H1 (cell line): ENCODE data around the gene KRTAP12-4. TPM values are rescaled to one million over a fixed set of nuclear protein-coding genes. Genes with fewer than 3 reads are reported as not detected.

ENCODE experiments used
- CTCF ChIA-PET: fragments of 300-600 bp; sonication (Branson Sonifier 250); formaldehyde crosslinking; loops from one replicate; lab custom pipeline; 2021; ENCODE audit not compliant: partially characterized antibody; lab: Charles Lee
- POLR2A ChIA-PET: fragments of 300-600 bp; sonication (Branson Sonifier 250); formaldehyde crosslinking; loops from one replicate; lab custom pipeline; 2021; ENCODE audit warnings: inconsistent platforms; ENCODE audit not compliant: partially characterized antibody; lab: Charles Lee
- DNase-seq, 2 experiments: peaks; one replicate each; pipeline versions ENCODE4 v3.0.0 to v3.0.0-alpha.2; 2010 to 2022; ENCODE audit warnings: low spot score in 2 of 2, low read depth in 1 of 2, mixed read lengths in 1 of 2
- FAIRE-seq: peaks from 2 replicates; lab custom pipeline; 2011; peaks lifted over from hg19 to GRCh38; lab: Jason Lieb, UNC
- H2AFZ ChIP-seq: 2 replicates; pipeline ENCODE4 v1.8.1; 2012; ENCODE audit warnings: low read length, inconsistent platforms
- H2AK5ac ChIP-seq: 2 replicates; pipeline ENCODE4 v1.6.1; 2013; ENCODE audit warnings: low read depth, low read length
- H2BK120ac ChIP-seq: replicated peaks from 2 replicates; pipeline ENCODE3; 2013; ENCODE audit warnings: low read depth, low read length, inconsistent platforms
- H2BK12ac ChIP-seq: 2 replicates; pipeline ENCODE4 v1.6.1; 2013; ENCODE audit warnings: low read depth, low read length
- H2BK15ac ChIP-seq: 2 replicates; pipeline ENCODE4 v1.6.1; 2013; ENCODE audit warnings: low read length
- H2BK20ac ChIP-seq: 2 replicates; pipeline ENCODE4 v1.6.1; 2013; ENCODE audit warnings: low read length
- H2BK5ac ChIP-seq: 2 replicates; pipeline ENCODE4 v1.6.1; 2013; ENCODE audit warnings: low read depth, low read length
- H3K14ac ChIP-seq: 2 replicates; pipeline ENCODE4 v1.6.1; 2013; ENCODE audit warnings: inconsistent platforms; ENCODE audit not compliant: insufficient read length
- H3K18ac ChIP-seq: 2 replicates; pipeline ENCODE4 v1.6.1; 2013; ENCODE audit warnings: low read length; ENCODE audit errors: extremely low read depth
- H3K23ac ChIP-seq: 2 replicates; pipeline ENCODE4 v1.6.1; 2013; ENCODE audit warnings: inconsistent platforms; ENCODE audit not compliant: insufficient read length
- H3K23me2 ChIP-seq: 2 replicates; pipeline ENCODE4 v1.6.1; 2013; ENCODE audit warnings: low read depth, low read length
- H3K27ac ChIP-seq: 2 replicates; pipeline ENCODE4 v1.6.1; 2011; ENCODE audit warnings: low read depth, low read length, inconsistent platforms
- H3K27me3 ChIP-seq, 4 experiments: replicated peaks in 1 of 4; 1 replicate in 1 of 4; 2 replicates in 3 of 4; pipeline versions ENCODE4 v1.6.1 to v1.8.1; 2011 to 2013; ENCODE audit warnings: low read length in 3 of 4, mild to moderate bottlenecking in 3 of 4, inconsistent platforms in 2 of 4, mixed read lengths in 2 of 4, moderate library complexity in 1 of 4; ENCODE audit not compliant: control insufficient read depth in 3 of 4, insufficient read depth in 3 of 4; ENCODE audit errors: extremely low read depth in 1 of 4
- H3K36me3 ChIP-seq, 4 experiments: 2 replicates each; pipeline versions ENCODE4 v1.6.1 to v1.8.1; 2011 to 2013; ENCODE audit warnings: mild to moderate bottlenecking in 4 of 4, low read length in 3 of 4, moderate library complexity in 2 of 4, control low read depth in 1 of 4, inconsistent platforms in 1 of 4; ENCODE audit not compliant: insufficient read depth in 4 of 4, control insufficient read depth in 2 of 4
- H3K4ac ChIP-seq: replicated peaks from 2 replicates; pipeline ENCODE3; 2013; ENCODE audit warnings: low read length, low read depth, mixed read lengths, inconsistent platforms; ENCODE audit not compliant: insufficient read length
- H3K4me1 ChIP-seq, 4 experiments: replicated peaks in 1 of 4; 1 replicate in 1 of 4; 2 replicates in 3 of 4; pipeline versions ENCODE4 v1.6.1 to v1.8.1; 2011 to 2013; ENCODE audit warnings: low read length in 3 of 4, inconsistent platforms in 2 of 4, mixed read lengths in 1 of 4; ENCODE audit not compliant: insufficient read depth in 4 of 4, control insufficient read depth in 3 of 4
- H3K4me2 ChIP-seq, 2 experiments: 2 replicates each; pipeline versions ENCODE4 v1.6.1 to v1.8.1; 2011 to 2013; ENCODE audit warnings: low read depth in 2 of 2, low read length in 2 of 2, control low read depth in 1 of 2, inconsistent platforms in 1 of 2, mild to moderate bottlenecking in 1 of 2; ENCODE audit not compliant: insufficient read depth in 1 of 2
- H3K4me3 ChIP-seq, 4 experiments: fragments of 200-600, 300-600 bp in 1 of 4; sonication (generic), shearing (Covaris generic), sonication (Bioruptor Twin) in 1 of 4; 2 replicates each; pipeline versions ENCODE4 v1.5.1 to v1.8.1; 2011 to 2016; ENCODE audit warnings: low read length in 4 of 4, low read depth in 3 of 4, control low read depth in 2 of 4, inconsistent platforms in 2 of 4, mild to moderate bottlenecking in 2 of 4, mixed read lengths in 1 of 4, moderate library complexity in 1 of 4; ENCODE audit not compliant: insufficient read depth in 2 of 4; ENCODE audit errors: extremely low read depth in 1 of 4
- H3K56ac ChIP-seq: replicated peaks from 2 replicates; pipeline ENCODE3; 2013; ENCODE audit warnings: low read depth, mild to moderate bottlenecking, mixed read lengths, low read length, inconsistent platforms; ENCODE audit not compliant: insufficient read length
- H3K79me1 ChIP-seq: 2 replicates; pipeline ENCODE4 v1.6.1; 2013; ENCODE audit warnings: low read depth, low read length, control low read depth
- H3K79me2 ChIP-seq, 2 experiments: 2 replicates each; pipeline versions ENCODE4 v1.6.1 to v1.8.1; 2012 to 2013; ENCODE audit warnings: low read length in 2 of 2, mild to moderate bottlenecking in 2 of 2, inconsistent platforms in 1 of 2; ENCODE audit not compliant: insufficient read depth in 2 of 2, control insufficient read depth in 1 of 2
- H3K9ac ChIP-seq, 4 experiments: replicated peaks in 1 of 4; 1 replicate in 1 of 4; 2 replicates in 3 of 4; pipeline versions ENCODE4 v1.6.1 to v1.8.1; 2011 to 2013; ENCODE audit warnings: low read depth in 3 of 4, low read length in 3 of 4, control low read depth in 2 of 4, mild to moderate bottlenecking in 2 of 4, moderate library complexity in 2 of 4, inconsistent platforms in 1 of 4; ENCODE audit errors: extremely low read depth in 1 of 4
- H3K9me3 ChIP-seq, 2 experiments: 2 replicates each; pipeline versions ENCODE4 v1.6.1 to v1.8.1; 2012 to 2013; ENCODE audit warnings: mild to moderate bottlenecking in 2 of 2, moderate library complexity in 2 of 2, control low read depth in 1 of 2, inconsistent platforms in 1 of 2, low read depth in 1 of 2, low read length in 1 of 2, mixed read lengths in 1 of 2; ENCODE audit not compliant: insufficient read depth in 2 of 2
- H4K20me1 ChIP-seq, 2 experiments: replicated peaks in 1 of 2; 2 replicates each; pipeline versions ENCODE3 to v1.8.1; 2011 to 2013; ENCODE audit warnings: inconsistent platforms in 2 of 2, low read length in 2 of 2, mild to moderate bottlenecking in 1 of 2; ENCODE audit not compliant: insufficient read depth in 2 of 2, control insufficient read depth in 1 of 2
- H4K5ac ChIP-seq: 2 replicates; pipeline ENCODE4 v1.6.1; 2013; ENCODE audit warnings: low read length, low read depth, mixed read lengths, inconsistent platforms; ENCODE audit not compliant: insufficient read length
- H4K8ac ChIP-seq: 2 replicates; pipeline ENCODE4 v1.8.0; 2013; ENCODE audit warnings: mild to moderate bottlenecking, moderate library complexity, low read length, inconsistent platforms; ENCODE audit not compliant: insufficient read depth; ENCODE audit errors: extremely low read depth
- H4K91ac ChIP-seq: replicated peaks from 2 replicates; pipeline ENCODE3; 2013; ENCODE audit warnings: low read length, mixed read lengths, inconsistent platforms; ENCODE audit not compliant: insufficient read length
- WGBS, 2 experiments: shearing (Covaris generic) in 1 of 2; methylation state at CpG; one replicate each; pipeline versions ENCODE4 v1.1.6 to v1.1.7; 2013 to 2015; ENCODE audit warnings: low lambda C conversion rate in 2 of 2, mixed read lengths in 2 of 2, inconsistent platforms in 1 of 2, low coverage in 1 of 2, missing lambda C conversion rate in 1 of 2; ENCODE audit not compliant: insufficient replicate concordance in 2 of 2, insufficient coverage in 1 of 2, insufficient read length in 1 of 2; ENCODE audit errors: extremely low coverage in 1 of 2, missing lambda C conversion rate in 1 of 2; 5-methylcytosine and 5-hydroxymethylcytosine counted together
- polyA plus RNA-seq, 7 experiments: library from polyadenylated mRNA; depleted of rRNA in 3 of 7; stranded (reverse) in 5 of 7; unstranded in 2 of 7; fragments of >200 nt in 5 of 7; fragments of 200-250 nt in 2 of 7; gene quantifications; 1 replicate in 5 of 7; 2 replicates in 1 of 7; 4 replicates in 1 of 7; pipeline versions ENCODE4 v1.2.1 to v1.2.3, GENCODE V29; 2011 to 2013; ENCODE audit warnings: missing spikeins in 2 of 7, mixed read lengths in 2 of 7
- total RNA-seq: library from RNA; stranded (reverse); fragmentation: NEBNext Ultra II Directional; extraction: Animal tissue kit (Norgen Biotek cat#: 25700); gene quantifications from 2 replicates; pipeline ENCODE4 v1.2.1, GENCODE V29; 2021

Gene KRTAP12-4
- total and polyA plus RNA-seq, 2 of the 8 experiments (the other 6 are each of a cell fraction or from before 2014, with no cell fraction given): not detected

- no peak within 1 kb of the TSS for H2BK20ac ChIP-seq
- H3K14ac ChIP-seq: no peak within 1 kb of the TSS
Observed at GRCh38 chr21:44637018-44637850, 17.2 kb downstream of the KRTAP12-4 start, which contains the start of gene KRTAP10-10. Gene KRTAP10-10, plus strand, starts transcription at chr21:44637356. Its CDS starts 62 bp downstream, at chr21:44637418.

More at GRCh38 chr21:44637018-44637850, 17.2 kb downstream of the KRTAP12-4 start, which contains the start of gene KRTAP10-10:
- 86% methylated on average over 9 of the region's 21 CpGs; no CpG with 5 or more reads in 1 of the 2 experiments for WGBS, 2 experiments
- Histone ChIP-seq H3K23me2 (no peaks in the 10 kb centered on the region), H3K23ac (no peak within 1 kb of the TSS), H3K4me3 (no peak within 1 kb of the TSS), H3K9me3 (peaks cover 3 to 10% of the 10 kb centered on the region in 2 experiments; a peak in 3 of 4 replicates), H4K20me1 (peaks cover 0 to 3% of the 10 kb centered on the region in 2 experiments), H3K79me2 (no peaks in the 10 kb centered on the region), H3K36me3 (no peaks in the 10 kb centered on the region), H2BK12ac (no peak within 1 kb of the TSS), H2BK120ac (no peak within 1 kb of the TSS), H3K18ac (no peak within 1 kb of the TSS), H2BK5ac (peak within 1 kb of the TSS; percentile 9; the same call in 1 of the 2 replicates), H2BK15ac (0 out of 2 replicates have a peak within 1 kb of the TSS, but pooled peaks have one; percentile 40), H3K79me1 (no peaks in the 10 kb centered on the region), H3K4me2 (no peak within 1 kb of the TSS), H4K5ac (no peak within 1 kb of the TSS), H2AK5ac (no peak within 1 kb of the TSS), H3K4ac (no peak within 1 kb of the TSS), H4K91ac (peak within 1 kb of the TSS; percentile 54), H3K27me3 (no peaks in the 10 kb centered on the region), H3K27ac (no peak within 1 kb of the TSS), H3K56ac (no peak within 1 kb of the TSS), H3K4me1 (no peaks in the 10 kb centered on the region; a peak in 1 of 7 replicates), H3K9ac (no peak within 1 kb of the TSS), H4K8ac (no peak within 1 kb of the TSS; the same call in 1 of the 2 replicates), H2AFZ (no peak within 1 kb of the TSS)
- FAIRE-seq (no peak), DNase-seq (no peak)
- ChIA-PET CTCF (no interaction called here), POLR2A (no interaction called here)
